PFSK-1 (cell line): ENCODE results near the gene PDCD11.

ENCODE experiments used
- FOXP2 ChIP-seq: optimal IDR thresholded peaks from 2 replicates; pipeline ENCODE3; 2011; ENCODE audit warnings: borderline replicate concordance, control low read depth, inconsistent platforms; ENCODE audit not compliant: insufficient read depth; ENCODE audit errors: extremely low read length, extremely low read depth
- POLR2AphosphoS5 ChIP-seq: IDR thresholded peaks from 2 replicates; pipeline ENCODE4 v1.6.1; 2012; ENCODE audit warnings: low read depth, mild to moderate bottlenecking, control low read depth, low read length, moderate library complexity
- SIN3A ChIP-seq: IDR thresholded peaks from 2 replicates; pipeline ENCODE4 v1.6.1; 2012; ENCODE audit warnings: mild to moderate bottlenecking, low read length, moderate library complexity, borderline replicate concordance; ENCODE audit not compliant: insufficient read depth
- TAF1 ChIP-seq: IDR thresholded peaks from 2 replicates; pipeline ENCODE4 v1.6.1; 2012; ENCODE audit warnings: low read length, control low read depth, borderline replicate concordance; ENCODE audit not compliant: insufficient read depth
- TF ChIP-seq, protein P1 (sequence below), 2 experiments: IDR thresholded peaks; 2 replicates each; pipeline versions ENCODE4 v1.6.1 to v1.8.0; 2011 to 2012; ENCODE audit warnings: low read depth in 2 of 2, low read length in 2 of 2, control low read depth in 1 of 2, inconsistent platforms in 1 of 2, mild to moderate bottlenecking in 1 of 2, moderate library complexity in 1 of 2; ENCODE audit not compliant: insufficient read depth in 1 of 2

The PDCD11 gene

DNA sequence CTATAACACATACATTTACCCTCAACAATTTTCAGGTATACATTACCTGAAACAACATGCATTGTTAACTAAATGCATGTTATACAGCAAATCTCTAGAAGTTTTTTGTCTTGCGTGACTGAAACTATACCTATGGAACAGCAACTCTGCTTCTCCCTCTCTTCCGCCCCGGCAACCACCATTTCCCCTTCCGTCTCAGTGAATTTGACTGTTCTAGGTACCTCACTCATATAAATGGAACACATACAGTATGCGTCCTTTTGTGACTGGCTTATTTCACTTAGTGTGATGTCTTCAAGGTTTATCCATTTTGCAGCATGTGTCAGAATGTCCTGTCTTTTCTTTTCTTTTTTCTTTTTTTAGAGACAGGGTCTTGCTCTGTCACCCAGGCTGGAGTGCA is 33.2 kb downstream of the PDCD11 start:
- TF ChIP-seq TAF1 (no peak), POLR2AphosphoS5 (no peak), FOXP2 (no peak), SIN3A (no peak)
- TF ChIP-seq, protein P1, sequence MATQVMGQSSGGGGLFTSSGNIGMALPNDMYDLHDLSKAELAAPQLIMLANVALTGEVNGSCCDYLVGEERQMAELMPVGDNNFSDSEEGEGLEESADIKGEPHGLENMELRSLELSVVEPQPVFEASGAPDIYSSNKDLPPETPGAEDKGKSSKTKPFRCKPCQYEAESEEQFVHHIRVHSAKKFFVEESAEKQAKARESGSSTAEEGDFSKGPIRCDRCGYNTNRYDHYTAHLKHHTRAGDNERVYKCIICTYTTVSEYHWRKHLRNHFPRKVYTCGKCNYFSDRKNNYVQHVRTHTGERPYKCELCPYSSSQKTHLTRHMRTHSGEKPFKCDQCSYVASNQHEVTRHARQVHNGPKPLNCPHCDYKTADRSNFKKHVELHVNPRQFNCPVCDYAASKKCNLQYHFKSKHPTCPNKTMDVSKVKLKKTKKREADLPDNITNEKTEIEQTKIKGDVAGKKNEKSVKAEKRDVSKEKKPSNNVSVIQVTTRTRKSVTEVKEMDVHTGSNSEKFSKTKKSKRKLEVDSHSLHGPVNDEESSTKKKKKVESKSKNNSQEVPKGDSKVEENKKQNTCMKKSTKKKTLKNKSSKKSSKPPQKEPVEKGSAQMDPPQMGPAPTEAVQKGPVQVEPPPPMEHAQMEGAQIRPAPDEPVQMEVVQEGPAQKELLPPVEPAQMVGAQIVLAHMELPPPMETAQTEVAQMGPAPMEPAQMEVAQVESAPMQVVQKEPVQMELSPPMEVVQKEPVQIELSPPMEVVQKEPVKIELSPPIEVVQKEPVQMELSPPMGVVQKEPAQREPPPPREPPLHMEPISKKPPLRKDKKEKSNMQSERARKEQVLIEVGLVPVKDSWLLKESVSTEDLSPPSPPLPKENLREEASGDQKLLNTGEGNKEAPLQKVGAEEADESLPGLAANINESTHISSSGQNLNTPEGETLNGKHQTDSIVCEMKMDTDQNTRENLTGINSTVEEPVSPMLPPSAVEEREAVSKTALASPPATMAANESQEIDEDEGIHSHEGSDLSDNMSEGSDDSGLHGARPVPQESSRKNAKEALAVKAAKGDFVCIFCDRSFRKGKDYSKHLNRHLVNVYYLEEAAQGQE (IDR thresholded peaks at IDR 0.05; ENCODE audit: insufficient read depth in 1 of 2, low read depth in 2 of 2, low read length in 2 of 2), result no peak

DNA sequence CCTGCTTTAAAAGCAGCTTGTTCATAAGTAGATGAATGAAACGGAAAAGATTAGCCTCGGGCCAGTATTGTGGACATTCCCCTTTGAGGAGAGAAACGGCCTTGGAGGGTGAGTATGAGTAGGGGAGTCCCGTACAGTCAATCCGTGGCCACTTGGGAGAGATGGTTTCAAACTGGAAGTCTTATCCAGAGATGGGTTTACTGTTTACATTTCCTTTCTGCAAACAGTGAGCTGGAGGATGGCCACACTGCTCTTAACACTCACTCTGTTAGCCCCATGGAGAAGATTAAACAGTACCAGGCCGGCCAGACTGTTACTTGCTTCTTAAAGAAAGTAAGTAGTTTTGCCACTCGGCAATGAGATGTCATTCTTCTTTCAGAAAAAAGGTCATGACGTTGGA is 35.5 kb downstream of the PDCD11 start:
- TF ChIP-seq SIN3A, result no peak
- TF ChIP-seq, protein P1 (IDR thresholded peaks at IDR 0.05; ENCODE audit: insufficient read depth in 1 of 2, low read depth in 2 of 2, low read length in 2 of 2), result no peak
- TF ChIP-seq TAF1, result no peak
- no peak for TF ChIP-seq POLR2AphosphoS5
- TF ChIP-seq FOXP2, result no peak

DNA sequence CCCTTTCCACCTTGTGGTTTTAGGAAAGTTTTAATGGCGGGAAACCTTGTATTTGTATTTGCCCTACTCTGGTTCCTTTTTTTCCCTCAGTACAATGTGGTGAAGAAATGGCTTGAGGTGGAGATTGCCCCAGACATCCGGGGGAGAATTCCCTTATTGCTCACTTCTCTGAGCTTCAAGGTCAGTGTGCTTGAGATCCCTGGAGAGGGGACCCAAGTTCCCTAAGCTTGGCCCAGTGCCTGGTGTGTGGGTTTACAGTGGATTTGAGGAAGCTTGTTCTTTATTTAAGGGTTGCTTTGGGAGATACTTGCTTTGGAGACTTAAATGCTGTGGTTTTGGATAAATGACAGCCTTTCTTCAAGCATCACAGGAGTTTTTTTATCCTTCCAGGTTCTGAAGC is 37.4 kb downstream of the PDCD11 start:
- no peak for TF ChIP-seq TAF1

DNA sequence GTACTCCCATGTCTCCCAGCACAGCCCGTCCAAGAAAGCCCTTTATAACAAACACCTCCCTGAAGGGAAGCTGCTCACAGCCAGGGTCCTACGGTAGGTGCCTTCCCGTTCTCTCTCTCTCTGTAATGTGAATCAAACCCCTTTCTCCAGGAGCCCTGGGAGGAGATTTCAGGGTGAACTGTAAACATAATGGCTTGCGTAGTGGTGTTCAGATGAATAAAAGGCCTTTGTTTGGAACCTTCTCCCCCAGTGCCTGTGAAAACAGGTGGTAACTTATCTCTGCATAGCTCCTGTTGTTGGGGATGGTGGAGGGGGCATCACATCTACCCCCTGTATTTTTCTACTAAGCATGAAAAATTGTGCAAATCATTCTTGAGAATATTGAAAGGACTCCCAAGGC is 43.4 kb downstream of the PDCD11 start:
- TF ChIP-seq TAF1 (no peak), SIN3A (no peak), FOXP2 (no peak), POLR2AphosphoS5 (no peak)
- TF ChIP-seq, protein P1 (IDR thresholded peaks at IDR 0.05; ENCODE audit: insufficient read depth in 1 of 2, low read depth in 2 of 2, low read length in 2 of 2), result no peak

DNA sequence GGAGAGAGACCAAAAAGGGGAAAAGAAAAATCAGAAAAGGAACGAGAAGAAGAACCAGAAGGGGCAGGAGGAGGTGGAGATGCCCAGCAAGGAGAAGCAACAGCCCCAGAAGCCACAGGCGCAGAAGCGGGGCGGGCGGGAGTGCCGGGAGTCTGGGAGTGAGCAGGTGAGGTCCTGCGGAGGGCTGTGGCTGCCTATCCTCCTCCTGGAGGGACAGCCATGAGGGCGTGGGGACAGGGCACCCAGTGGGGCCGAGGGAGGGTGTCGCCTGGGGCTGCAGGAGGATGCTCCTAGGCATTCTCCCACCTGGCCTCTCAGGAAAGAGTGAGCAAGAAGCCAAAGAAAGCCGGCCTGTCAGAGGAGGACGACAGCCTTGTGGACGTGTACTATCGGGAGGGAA is 44.0 kb downstream of the PDCD11 start:
- TF ChIP-seq POLR2AphosphoS5 (no peak), FOXP2 (no peak), SIN3A (no peak), TAF1 (no peak)
- TF ChIP-seq, protein P1 (IDR thresholded peaks at IDR 0.05; ENCODE audit: insufficient read depth in 1 of 2, low read depth in 2 of 2, low read length in 2 of 2), result no peak
